H9 (cell line): ENCODE results near the gene MYO15B. TPM values are rescaled to one million over a fixed set of nuclear protein-coding genes. Genes with fewer than 3 reads are reported as not detected.

Source experiments
- DNase-seq: peaks from one replicate; pipeline ENCODE4 v3.0.0-alpha.2; 2017
- H2AFZ ChIP-seq: one replicate; pipeline ENCODE4 v1.6.1; 2013; ENCODE audit warnings: mild to moderate bottlenecking, low read length, control low read depth, moderate library complexity
- H2AK5ac ChIP-seq: 2 replicates; pipeline ENCODE4 v1.6.1; 2013; ENCODE audit warnings: low read length, control low read depth, mixed read lengths; ENCODE audit not compliant: insufficient read length
- H2BK120ac ChIP-seq: one replicate; pipeline ENCODE4 v1.6.1; 2013; ENCODE audit warnings: low read depth, mild to moderate bottlenecking, low read length, control low read depth, inconsistent platforms; ENCODE audit not compliant: poor library complexity, severe bottlenecking
- H2BK12ac ChIP-seq: 2 replicates; pipeline ENCODE4 v1.6.1; 2013; ENCODE audit warnings: low read length, control low read depth, mixed read lengths, low read depth; ENCODE audit not compliant: insufficient read length
- H2BK15ac ChIP-seq: 2 replicates; pipeline ENCODE4 v1.6.1; 2013; ENCODE audit warnings: low read depth, low read length, control low read depth
- H2BK20ac ChIP-seq: one replicate; pipeline ENCODE4 v1.6.1; 2013; ENCODE audit warnings: low read depth, mild to moderate bottlenecking, low read length, control low read depth, inconsistent platforms; ENCODE audit not compliant: poor library complexity, severe bottlenecking
- H2BK5ac ChIP-seq: 2 replicates; pipeline ENCODE4 v1.6.1; 2013; ENCODE audit warnings: low read length, control low read depth, mixed read lengths; ENCODE audit not compliant: insufficient read length
- H3K14ac ChIP-seq: 2 replicates; pipeline ENCODE4 v1.6.1; 2013; ENCODE audit warnings: low read length, control low read depth; ENCODE audit not compliant: insufficient read depth
- H3K18ac ChIP-seq: 2 replicates; pipeline ENCODE4 v1.6.1; 2013; ENCODE audit warnings: low read depth, mild to moderate bottlenecking, mixed read lengths, low read length, control low read depth; ENCODE audit not compliant: insufficient read length
- H3K23ac ChIP-seq: 2 replicates; pipeline ENCODE4 v1.6.1; 2013; ENCODE audit warnings: low read length, control low read depth, mixed read lengths, low read depth; ENCODE audit not compliant: insufficient read length
- H3K23me2 ChIP-seq: 2 replicates; pipeline ENCODE4 v1.6.1; 2013; ENCODE audit warnings: low read depth, mild to moderate bottlenecking, mixed read lengths, low read length, control low read depth; ENCODE audit not compliant: insufficient read length, poor library complexity, severe bottlenecking
- H3K27ac ChIP-seq: 2 replicates; pipeline ENCODE4 v1.5.1; 2013; ENCODE audit warnings: low read length, control low read depth, mixed read lengths, low read depth; ENCODE audit not compliant: insufficient read length
- H3K27me3 ChIP-seq: 2 replicates; pipeline ENCODE4 v1.6.1; 2013; ENCODE audit warnings: low read length, control low read depth, inconsistent platforms; ENCODE audit not compliant: insufficient read depth
- H3K4ac ChIP-seq: 2 replicates; pipeline ENCODE4 v1.6.1; 2013; ENCODE audit warnings: low read depth, mild to moderate bottlenecking, control low read depth, inconsistent platforms, low read length, moderate library complexity
- H3K4me1 ChIP-seq: 2 replicates; pipeline ENCODE4 v1.6.1; 2013; ENCODE audit warnings: low read length, control low read depth, inconsistent platforms; ENCODE audit not compliant: insufficient read depth
- H3K4me2 ChIP-seq: 2 replicates; pipeline ENCODE4 v1.6.1; 2013; ENCODE audit warnings: low read length, control low read depth, mixed read lengths; ENCODE audit not compliant: insufficient read length, insufficient read depth
- H3K56ac ChIP-seq: 2 replicates; pipeline ENCODE4 v1.6.1; 2013; ENCODE audit warnings: low read depth, mild to moderate bottlenecking, mixed read lengths, low read length, control low read depth; ENCODE audit not compliant: insufficient read length
- H3K79me1 ChIP-seq: 2 replicates; pipeline ENCODE4 v1.6.1; 2013; ENCODE audit warnings: low read depth, mild to moderate bottlenecking, moderate library complexity, low read length, control low read depth, inconsistent platforms; ENCODE audit not compliant: insufficient read depth, poor library complexity, severe bottlenecking
- H3K79me2 ChIP-seq: 2 replicates; pipeline ENCODE4 v1.6.1; 2013; ENCODE audit warnings: low read length, control low read depth, inconsistent platforms; ENCODE audit not compliant: insufficient read depth
- H3K9ac ChIP-seq: 2 replicates; pipeline ENCODE4 v1.6.1; 2013; ENCODE audit warnings: low read length, control low read depth, mixed read lengths; ENCODE audit not compliant: insufficient read length; ENCODE audit errors: extremely low read depth
- H3K9me3 ChIP-seq: one replicate; pipeline ENCODE4 v1.6.1; 2013; ENCODE audit warnings: low read depth, low read length, inconsistent platforms; ENCODE audit not compliant: control insufficient read depth
- H3T11ph ChIP-seq: one replicate; pipeline ENCODE4 v1.6.1; 2013; ENCODE audit warnings: mild to moderate bottlenecking, low read length, control low read depth, inconsistent platforms
- H4K20me1 ChIP-seq: one replicate; pipeline ENCODE4 v1.6.1; 2013; ENCODE audit not compliant: control insufficient read depth, insufficient read length, insufficient read depth
- H4K5ac ChIP-seq: 2 replicates; pipeline ENCODE4 v1.6.1; 2013; ENCODE audit warnings: low read depth, mild to moderate bottlenecking, mixed read lengths, low read length, control low read depth; ENCODE audit not compliant: insufficient read length
- H4K8ac ChIP-seq: replicated peaks from 2 replicates; pipeline ENCODE4 v1.6.1; 2013; ENCODE audit warnings: low read length, control low read depth, mixed read lengths, low read depth; ENCODE audit not compliant: insufficient read length
- H4K91ac ChIP-seq: 2 replicates; pipeline ENCODE4 v1.6.1; 2013; ENCODE audit warnings: low read depth, mild to moderate bottlenecking, moderate library complexity, mixed read lengths, low read length, control low read depth; ENCODE audit not compliant: insufficient read length
- H3K27ac Mint-ChIP-seq, 3 experiments: 2 replicates in 2 of 3; 3 replicates in 1 of 3; pipeline ENCODE4 v1.8.0; 2020 to 2021; ENCODE audit warnings: mixed read lengths in 3 of 3, mild to moderate bottlenecking in 1 of 3, moderate library complexity in 1 of 3
- H3K27me3 Mint-ChIP-seq: 2 replicates; pipeline ENCODE4 v1.8.0; 2021; ENCODE audit warnings: low read depth, mild to moderate bottlenecking, moderate library complexity, mixed read lengths
- H3K36me3 Mint-ChIP-seq, 3 experiments: 2 replicates in 2 of 3; 3 replicates in 1 of 3; pipeline ENCODE4 v1.8.0; 2020 to 2021; ENCODE audit warnings: low read depth in 3 of 3, mixed read lengths in 3 of 3; ENCODE audit not compliant: insufficient read depth in 1 of 3
- H3K4me1 Mint-ChIP-seq, 2 experiments: 2 replicates each; pipeline ENCODE4 v1.8.0; 2020; ENCODE audit warnings: mixed read lengths in 2 of 2
- H3K4me3 Mint-ChIP-seq, 2 experiments: 2 replicates in 1 of 2; 3 replicates in 1 of 2; pipeline ENCODE4 v1.8.0; 2020 to 2021; ENCODE audit warnings: mild to moderate bottlenecking in 2 of 2, mixed read lengths in 2 of 2, moderate library complexity in 1 of 2
- H3K9me3 Mint-ChIP-seq, 2 experiments: 2 replicates in 1 of 2; 3 replicates in 1 of 2; pipeline ENCODE4 v1.8.0; 2020; ENCODE audit warnings: mild to moderate bottlenecking in 2 of 2, mixed read lengths in 2 of 2, moderate library complexity in 1 of 2
- WGBS: extraction: QIAGEN DNeasy Blood & Tissue Kit; methylation state at CpG from one replicate; pipeline ENCODE4 v1.1.7; 2013; ENCODE audit warnings: missing lambda C conversion rate, low lambda C conversion rate, mixed read lengths; ENCODE audit not compliant: insufficient read length; ENCODE audit errors: extremely low coverage; 5-methylcytosine and 5-hydroxymethylcytosine counted together
- total RNA-seq: library from RNA; stranded (reverse); gene quantifications from 2 replicates; pipeline ENCODE4 v1.2.1, GENCODE V29; 2021
- TF ChIP-seq, protein P1 (sequence below): fragments of 200-600 bp; sonication (generic); conservative IDR thresholded peaks from 3 replicates; pipeline ENCODE4 v1.8.0; 2021; ENCODE audit warnings: antibody characterized with exemption, mild to moderate bottlenecking

The MYO15B gene
- total RNA-seq, 1 experiment from 2014 or later = 41.9 TPM

DNA sequence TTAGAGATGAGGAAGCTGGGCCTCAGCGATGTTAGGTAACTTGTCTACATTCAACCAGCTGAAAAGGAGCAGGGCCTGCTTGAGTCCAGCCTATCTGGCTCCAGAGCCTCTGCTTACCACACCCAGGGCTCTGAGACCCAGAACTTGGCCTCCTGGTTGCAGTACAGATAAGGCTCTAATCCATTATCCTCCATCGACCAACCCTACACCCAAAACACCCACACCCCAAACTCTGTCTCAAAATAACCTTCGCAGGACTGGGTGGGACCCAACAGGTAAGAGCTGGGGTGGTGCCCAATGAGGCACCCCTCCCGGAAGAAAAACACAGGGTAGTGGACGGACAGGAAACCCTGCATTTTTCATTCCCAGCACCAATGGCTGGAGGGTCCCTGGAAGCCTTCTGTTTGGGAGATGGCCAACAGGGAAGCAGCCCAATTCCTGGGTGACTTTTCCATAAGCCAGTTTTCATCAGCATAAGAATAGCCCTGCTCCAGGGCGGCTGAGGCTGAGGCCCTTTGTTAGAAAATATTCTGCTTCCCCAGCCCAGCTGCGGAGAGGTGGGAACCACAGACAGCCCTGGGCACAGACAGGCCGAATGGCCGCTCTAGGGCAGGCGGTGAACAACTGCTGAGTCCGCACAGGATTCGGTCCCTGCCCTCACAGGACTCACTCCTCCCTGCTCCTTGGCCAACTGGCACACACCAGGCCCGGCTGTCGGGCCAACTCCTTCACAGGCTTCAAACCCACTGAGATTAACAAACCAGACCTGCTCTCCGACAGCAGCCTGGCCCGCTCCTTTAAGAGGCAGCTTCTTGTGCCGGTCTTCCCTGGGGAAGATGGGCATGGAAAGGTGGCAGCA lies 55.4 kb downstream of the MYO15B start:
- Histone ChIP-seq H4K91ac (no peak overlapping the region), H3K56ac (no peak overlapping the region), H3K23ac (no peak overlapping the region), H4K8ac (no peak overlapping the region), H3K9ac (no peak overlapping the region), H3K23me2 (no peaks in the 10 kb centered on the region), H3K9me3 (no peaks in the 10 kb centered on the region), H2BK12ac (no peak overlapping the region), H4K5ac (no peak overlapping the region), H2BK120ac (no peak overlapping the region), H3K4me2 (no peak overlapping the region), H2AFZ (no peak overlapping the region), H2BK20ac (no peak overlapping the region), H3K14ac (no peak overlapping the region; the same call in 1 of the 2 replicates), H4K20me1 (no peaks in the 10 kb centered on the region), H3T11ph (no peak overlapping the region), H3K79me2 (no peaks in the 10 kb centered on the region), H3K4ac (no peak overlapping the region), H3K27me3 (no peaks in the 10 kb centered on the region), H3K18ac (peak overlapping the region; percentile 19), H3K27ac (no peak overlapping the region), H3K79me1 (no peaks in the 10 kb centered on the region), H2BK5ac (no peak overlapping the region), H2AK5ac (no peak overlapping the region), H2BK15ac (no peak overlapping the region), H3K4me1 (peaks cover 7% of the 10 kb centered on the region; the same call in 1 of the 2 replicates)
- Mint-ChIP-seq H3K27me3 (no peaks in the 10 kb centered on the region), H3K4me1 (peaks cover 29 to 34% of the 10 kb centered on the region in 2 experiments), H3K36me3 (peaks cover 3 to 8% (median 3%) of the 10 kb centered on the region in 3 experiments; a peak in 3 of 7 replicates), H3K4me3 (peak overlapping the region in 1 of 2 experiments; percentile 26; a peak in 2 of 5 replicates), H3K9me3 (no peaks in the 10 kb centered on the region), H3K27ac (peak overlapping the region; percentile 89 to 91 (median 90))
- 100% methylated on average over 1 of the region's 17 CpGs for WGBS
- TF ChIP-seq, protein P1, sequence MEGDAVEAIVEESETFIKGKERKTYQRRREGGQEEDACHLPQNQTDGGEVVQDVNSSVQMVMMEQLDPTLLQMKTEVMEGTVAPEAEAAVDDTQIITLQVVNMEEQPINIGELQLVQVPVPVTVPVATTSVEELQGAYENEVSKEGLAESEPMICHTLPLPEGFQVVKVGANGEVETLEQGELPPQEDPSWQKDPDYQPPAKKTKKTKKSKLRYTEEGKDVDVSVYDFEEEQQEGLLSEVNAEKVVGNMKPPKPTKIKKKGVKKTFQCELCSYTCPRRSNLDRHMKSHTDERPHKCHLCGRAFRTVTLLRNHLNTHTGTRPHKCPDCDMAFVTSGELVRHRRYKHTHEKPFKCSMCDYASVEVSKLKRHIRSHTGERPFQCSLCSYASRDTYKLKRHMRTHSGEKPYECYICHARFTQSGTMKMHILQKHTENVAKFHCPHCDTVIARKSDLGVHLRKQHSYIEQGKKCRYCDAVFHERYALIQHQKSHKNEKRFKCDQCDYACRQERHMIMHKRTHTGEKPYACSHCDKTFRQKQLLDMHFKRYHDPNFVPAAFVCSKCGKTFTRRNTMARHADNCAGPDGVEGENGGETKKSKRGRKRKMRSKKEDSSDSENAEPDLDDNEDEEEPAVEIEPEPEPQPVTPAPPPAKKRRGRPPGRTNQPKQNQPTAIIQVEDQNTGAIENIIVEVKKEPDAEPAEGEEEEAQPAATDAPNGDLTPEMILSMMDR = no peak
- DNase-seq = peak; percentile 74
